Kidney capillary endothelial cell (primary cell): ENCODE measurements around the gene CAST.

Experiments used
- DNase-seq: peaks from one replicate; pipeline ENCODE4 v3.0.0-alpha.2; 2018; ENCODE audit warnings: low spot score

Gene CAST

DNA sequence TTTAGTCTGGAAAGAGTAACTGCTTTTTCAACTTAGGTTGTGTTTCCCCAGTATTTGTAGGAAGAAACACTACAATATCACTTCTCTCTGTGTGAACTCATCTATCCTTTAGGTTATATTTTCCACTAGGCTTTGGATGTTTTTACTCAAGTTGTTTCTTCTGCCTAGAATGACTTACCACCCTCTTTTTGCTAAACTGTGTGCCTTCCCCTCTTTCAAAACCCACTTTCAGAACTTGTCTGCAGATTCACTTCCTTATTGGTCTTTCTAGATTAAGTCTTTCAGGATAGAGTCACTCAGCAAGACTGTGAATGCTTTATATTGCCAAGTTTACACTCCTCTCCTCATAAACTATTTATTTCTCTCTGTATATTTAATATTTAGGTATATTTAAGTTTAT, 14.2 kb upstream of the CAST start:
- DNase-seq = no peak

DNA sequence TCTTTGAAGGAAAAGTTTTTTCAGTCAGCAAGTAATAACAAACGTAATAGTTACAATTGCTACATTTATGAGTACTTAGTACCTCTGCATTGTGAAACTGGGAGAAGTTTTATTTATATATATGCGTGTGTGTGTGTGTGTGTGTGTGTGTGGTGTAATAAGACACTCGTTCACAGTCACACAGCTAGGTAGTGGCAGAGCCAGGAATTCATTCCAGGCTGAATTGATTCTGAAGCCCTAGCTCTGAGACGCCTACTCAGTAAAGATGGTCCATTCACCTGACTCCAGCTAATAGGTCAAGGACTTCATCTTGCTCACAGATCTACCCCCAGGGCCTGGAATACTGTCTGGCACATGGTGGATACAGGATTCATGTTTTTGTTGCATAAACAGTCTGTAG, 13.6 kb upstream of the CAST start:
- no peak for DNase-seq

DNA sequence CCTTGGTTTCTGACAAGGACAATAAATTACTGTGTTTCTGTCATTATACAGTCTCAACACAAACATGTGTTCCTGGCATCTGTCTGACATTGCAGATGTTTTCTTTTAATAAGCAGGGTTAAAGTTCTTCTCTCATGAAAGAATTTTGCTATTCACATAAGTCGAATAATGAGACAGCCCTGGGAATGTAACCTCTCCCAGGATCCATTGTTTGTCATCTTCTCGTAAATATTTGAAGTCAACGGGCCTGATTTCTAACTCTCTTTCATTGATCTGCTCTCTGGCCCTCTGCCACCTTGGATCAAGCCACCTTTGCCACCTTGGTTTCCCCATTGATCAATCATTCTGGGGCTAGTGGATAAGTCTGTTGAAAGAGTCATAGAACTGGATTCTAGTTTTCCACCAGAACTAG, 12.9 kb upstream of the CAST start:
- no peak for DNase-seq

DNA sequence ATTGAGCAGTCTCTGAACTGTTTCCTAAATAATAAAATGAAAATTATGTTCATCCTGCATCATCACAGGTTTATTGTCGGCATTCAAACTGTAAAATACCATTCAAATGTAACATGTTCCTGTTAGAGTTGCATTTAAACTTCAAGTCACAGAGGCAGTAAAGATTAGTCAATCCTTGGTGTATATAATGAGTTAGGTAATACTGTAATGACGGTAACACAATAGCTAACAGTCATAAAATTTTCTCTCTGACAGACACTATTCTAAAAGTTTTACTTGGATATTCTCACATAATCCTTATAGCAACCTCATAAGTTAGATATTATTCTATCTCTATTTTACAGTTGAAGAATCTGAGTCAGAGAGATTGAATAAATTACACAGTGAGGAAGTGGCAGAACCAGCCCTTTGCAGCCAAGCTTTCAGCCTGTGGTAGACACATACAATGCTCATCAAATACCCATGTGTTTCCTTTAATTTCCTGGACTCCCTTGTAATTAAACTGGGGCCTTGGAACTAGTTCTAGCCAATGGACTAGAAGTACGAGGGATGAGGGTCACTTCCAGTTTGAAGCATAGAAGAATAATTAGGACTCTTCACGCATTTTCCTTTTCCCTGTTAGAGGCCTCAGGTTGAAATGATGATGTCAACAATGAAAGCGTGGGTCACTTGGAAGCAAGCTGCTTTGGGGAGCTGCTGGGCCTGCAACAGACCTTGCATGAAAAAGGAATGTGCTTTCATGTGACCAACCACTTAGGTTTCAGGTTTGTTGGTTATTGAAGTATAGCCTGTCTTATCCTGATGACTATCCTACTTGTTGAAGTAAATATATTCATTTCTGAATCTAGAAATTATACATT, 12.3 kb upstream of the CAST start:
- DNase-seq = no peak

DNA sequence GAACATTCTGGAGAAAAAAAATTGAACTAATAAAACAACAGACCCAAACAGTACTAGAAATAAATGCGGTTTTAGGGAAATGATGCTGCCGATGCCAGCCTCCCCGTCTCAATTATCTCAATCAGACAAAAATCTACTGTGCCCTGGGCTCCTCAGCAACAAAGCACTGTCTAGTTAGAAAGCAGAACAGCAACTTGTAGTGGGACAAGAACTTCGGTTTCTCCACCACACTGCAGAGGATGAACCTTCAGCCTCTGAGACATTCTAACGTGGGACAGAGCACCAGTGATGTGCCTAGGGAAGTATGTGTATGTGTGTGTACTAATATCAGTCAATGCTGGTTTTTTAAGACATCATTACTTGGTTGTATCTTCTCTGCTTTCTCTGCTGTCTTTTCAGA, 11.1 kb upstream of the CAST start:
- DNase-seq = no peak

DNA sequence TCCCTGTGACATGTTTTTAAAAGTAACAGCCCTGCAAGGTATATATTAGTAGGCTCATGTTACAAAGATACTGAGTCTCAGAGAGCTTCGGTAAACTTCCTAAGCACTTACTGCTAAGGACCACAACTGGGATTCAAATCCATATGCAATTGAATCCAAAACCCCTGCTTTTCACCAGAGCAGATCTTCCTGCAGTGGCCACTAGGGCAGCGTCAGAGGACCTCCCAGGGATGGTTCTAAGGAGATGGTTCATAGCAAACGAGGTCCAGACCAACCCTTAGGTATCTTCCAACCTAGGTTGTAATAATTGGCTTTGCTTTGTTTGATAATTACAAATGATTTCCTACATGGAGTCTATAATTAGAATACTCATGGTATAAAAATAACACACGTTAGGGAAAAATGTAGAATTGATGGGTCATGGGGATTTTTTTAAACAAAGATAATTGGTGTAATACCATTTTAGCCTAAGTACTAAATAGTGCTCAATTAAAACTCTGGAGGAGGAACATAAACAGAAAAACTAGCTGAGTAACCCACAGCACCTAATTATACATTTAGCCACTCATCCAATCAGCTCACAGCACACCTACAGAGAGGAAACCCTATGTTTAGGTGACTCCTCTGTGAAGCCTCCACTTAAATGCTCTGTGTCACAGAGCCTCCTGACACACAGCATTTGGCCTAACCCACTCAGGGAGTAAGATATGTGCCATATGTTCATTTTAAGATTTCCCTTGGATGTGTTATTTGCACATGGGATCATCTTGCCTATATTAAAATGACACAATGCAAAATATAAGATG, 10.0 kb upstream of the CAST start:
- DNase-seq = no peak

DNA sequence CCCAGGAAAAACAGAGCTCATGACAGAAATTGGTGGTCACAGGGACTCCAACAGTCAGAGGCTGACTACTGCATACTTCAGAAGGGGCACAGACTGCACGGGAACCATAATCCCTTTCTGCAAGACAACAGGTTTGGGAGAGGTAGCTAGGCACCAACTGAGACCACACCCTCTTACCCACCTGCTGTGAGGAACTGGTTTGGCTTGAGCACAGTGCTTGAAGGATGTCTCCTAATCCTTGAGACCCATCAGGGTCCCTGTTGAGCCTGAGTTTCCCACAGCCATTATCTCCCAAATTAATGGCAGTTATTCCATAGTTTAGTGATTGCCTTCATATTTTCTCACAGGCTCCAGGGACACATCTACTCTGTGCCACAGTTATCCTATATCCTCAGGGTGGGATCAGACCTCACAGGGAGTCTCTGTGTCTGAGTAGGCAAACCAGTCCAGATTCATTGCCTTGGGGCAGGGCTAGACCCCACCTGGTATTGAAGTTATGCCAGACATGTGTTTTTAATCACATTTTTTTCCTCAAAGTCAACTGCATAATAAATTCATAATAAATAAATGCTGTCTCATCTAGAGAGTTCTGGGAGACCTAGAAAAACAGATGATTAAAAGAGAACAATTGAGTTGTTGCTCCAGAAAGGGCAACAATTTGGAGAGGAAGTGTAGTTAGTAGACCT, 9.3 kb upstream of the CAST start:
- DNase-seq = no peak

DNA sequence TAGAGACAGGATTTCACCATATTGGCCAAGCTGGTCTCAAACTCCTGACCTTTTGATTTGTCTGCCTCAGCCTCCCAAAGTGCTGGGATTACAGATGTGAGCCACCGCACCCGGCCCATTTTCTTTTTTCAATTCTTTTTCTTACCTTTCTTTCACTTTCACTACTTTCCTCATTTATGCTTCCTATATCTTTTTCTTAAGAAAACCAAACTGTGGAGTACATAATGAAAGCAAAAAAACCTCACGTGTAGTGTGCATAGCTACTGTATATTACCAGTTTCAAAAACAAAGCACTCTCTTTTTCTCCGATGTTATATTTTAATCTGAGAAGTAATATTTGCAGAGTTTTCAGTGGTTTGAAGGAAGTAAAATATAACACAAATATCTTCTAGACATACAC, 8.0 kb upstream of the CAST start:
- no peak for DNase-seq

DNA sequence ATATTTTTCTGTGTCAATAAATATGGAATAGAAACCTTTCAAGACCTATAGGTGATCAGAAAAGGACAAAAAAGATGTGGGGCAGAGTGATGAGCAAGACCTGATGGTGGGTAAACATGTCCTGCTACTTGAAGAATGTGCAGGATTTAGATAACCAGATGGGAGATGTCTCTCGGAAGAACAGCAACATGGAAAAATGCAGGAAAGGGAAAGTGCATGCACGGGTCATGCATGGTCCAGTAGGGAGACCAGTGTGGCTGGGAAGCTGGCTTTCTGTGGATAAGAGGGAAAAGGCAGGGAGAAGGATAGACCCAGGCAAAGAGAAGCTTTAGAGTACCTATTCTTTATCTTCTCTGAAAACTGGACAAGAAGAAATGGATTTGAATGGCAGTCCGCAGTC, 7.1 kb upstream of the CAST start:
- DNase-seq = no peak

DNA sequence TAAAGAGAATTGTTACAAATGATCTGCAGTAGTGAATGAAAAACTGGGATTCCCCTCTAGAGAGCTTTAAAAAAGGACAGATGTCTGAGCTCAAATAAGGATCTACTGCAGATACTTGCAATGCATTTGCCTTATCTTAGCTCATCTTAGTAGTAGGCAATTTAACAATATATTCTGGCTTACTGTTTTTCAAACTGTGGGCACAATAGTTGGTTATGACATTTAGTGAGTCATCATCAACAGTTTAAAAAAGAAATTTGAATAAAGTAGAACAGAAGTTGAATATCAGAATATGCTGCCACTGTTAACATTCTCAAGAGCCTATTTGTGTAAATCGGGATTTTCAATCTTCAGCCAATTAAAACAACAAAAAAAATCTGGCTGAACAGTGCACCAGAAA, 6.7 kb upstream of the CAST start:
- peak; percentile 14 for DNase-seq

DNA sequence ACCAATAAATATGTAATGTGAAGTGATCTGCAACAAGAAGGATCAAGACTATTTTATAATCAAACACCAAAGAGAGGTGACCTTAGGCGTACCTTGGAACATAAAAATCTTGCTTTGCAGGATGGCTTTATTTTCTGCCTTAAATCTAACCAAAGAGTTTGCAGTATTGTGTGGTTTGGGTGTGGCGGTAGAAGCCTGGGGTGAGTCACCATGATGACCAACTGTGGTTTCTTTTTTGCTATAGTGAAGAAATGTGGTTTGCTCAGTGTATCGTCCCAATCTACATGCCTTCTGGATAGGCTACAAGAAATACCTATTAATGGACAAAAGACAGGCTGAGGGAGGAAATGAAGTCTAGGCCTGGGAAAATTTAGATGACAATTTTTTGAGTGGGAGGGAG, 5.1 kb upstream of the CAST start:
- peak; percentile 71 for DNase-seq

DNA sequence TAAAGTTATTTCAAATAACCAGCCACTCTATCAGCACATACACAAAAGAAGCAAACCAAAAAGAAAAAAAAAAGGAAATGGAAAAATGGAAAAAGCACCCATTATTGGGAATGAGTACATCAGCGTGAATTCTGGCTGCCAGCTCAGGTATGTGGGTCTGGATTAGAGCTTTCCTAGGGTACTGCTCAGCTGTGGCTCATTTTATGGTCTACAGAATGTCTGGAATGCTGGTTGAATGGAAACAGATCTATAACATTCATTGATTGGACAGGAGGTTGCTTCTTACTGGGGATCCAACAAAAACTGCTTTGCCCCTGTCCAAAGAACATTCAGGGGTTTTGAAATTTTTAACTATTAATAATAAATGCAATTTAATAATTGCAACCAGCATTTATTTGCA, 3.9 kb upstream of the CAST start:
- no peak for DNase-seq

DNA sequence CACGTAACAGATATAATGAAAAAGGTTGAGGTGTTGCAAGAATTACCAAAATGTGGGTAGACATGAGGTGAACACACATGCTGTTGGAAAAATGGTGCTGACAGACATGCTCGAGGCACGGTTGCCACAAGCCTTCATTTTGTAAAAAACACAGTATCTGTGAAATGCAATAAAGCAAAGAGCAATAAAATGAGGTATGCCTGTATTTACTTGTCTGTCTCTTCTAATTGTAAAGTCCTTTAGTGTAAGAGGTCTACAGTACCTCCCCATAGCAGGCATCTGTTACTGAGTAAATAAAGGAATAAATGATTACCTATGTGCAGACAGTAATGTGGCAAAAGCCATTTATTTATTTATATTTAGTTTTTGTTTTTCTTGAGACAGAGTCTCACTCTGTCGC, 3.0 kb upstream of the CAST start:
- DNase-seq = no peak

DNA sequence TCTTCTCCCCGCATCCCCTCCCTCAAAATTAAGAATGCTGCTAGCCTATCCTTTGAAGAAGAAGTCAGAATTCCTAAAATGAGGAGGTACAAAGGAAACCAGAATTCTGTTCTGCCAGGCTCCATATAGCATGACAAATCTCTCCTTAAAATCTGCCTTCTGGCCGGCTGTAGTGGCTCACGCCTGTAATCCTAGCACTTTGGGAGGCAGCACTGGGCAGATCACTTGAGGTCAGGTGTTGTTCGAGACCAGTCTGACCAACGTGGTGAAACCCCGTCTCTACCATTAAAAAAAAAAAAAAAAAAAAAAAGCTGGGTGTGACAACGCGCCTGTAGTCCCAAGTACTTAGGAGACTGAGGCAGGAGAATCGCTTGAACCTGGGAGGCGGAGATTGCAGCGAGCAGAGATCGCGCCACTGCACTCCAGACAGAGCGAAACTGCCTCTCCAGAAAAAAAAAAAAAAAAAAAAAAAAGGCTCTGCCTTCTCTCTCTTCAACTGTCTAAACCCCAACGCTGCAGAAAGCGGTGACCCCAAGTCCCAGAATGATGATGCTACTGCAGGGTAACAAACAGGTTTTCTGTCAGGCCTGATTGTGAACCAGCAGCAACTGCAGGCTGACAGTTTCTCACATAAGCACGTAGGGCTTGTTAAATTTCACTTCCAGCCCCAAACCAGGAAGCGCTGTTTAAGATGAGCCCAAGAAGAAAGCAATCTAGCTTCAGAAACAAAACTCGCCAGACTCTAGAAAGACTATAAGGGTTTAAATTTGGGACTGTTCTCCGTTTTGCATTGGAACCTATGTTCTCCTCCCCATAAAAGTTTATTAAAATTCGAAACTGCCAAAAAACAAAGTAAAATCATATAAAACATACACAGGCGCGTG, 963 bp upstream of the CAST start:
- DNase-seq = peak; percentile 40

DNA sequence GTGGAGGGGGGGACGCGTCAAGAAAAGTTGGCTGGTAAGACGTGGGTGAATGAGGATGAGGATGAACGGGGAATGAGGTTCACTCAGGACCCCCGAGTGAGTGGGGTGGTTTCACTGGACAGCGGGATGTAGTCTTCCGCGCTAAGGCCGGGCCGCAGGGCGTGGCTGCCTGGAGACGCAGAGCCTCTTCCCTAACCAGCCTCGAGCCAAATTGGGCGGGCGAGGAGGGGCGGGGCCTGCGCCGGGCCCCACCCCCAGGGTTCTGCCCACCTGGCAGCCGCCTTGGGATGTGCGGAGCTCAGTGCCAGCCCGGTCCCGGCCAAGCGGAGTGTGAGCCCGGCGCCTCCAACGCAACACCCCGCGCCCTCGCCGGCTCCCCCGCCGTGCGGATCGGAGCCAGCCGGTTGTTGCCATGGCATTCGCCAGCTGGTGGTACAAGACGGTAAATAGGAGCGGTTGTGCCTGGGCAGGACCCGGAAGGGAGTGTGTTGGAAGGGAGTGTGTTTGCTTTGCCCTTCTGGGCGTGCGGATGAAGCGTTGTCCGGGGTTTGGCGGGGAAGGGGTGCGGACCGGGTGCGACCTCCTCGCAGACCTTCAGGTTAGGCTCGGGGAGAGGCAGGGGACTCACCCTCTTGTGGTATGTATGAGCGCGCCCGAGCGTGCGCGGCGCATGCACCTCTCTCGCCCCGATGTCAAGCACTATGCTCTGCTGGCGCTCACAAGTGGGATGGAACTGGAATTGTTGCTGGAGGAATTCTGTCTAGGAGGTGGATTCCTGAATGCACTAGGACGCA, 746 bp downstream of the CAST start:
- DNase-seq = peak; percentile 67

DNA sequence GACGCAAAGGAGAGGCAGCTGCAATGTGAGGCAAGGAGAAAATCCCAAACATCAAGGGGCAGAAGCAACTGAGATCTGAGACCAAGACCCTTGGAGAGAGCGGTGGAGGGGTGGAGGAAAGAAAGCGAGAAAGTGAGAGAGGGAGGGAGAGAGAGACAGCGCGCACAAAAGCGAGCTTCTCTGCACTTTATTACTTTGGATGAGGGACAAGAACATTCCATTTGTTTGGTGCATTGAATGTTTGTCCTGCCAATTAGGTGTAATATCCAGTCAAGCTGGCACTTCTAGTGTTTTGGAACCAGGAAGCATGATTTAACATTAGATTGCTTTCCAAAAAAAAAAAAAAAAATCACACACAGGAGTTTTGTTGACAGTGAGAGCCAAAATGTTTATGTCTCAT, 1.4 kb downstream of the CAST start:
- DNase-seq = no peak

DNA sequence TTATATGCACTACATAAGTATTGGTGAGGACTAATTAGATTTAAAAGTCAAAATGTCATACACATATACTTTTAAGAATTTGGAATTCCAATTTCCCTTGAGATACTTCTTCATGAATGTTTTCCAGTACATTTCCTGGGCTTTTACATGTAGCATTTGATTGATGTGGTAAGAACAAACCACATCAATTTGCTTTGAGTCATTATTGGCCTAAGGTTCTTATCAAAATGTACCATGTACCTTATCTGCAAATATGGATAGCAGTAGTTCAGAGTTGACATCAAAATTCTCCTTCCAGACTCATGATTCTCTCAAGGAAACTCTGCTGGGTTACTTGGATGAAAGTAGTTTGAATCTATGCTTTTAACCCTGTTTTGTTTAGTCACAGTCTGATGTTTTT, 2.5 kb downstream of the CAST start:
- no peak for DNase-seq

DNA sequence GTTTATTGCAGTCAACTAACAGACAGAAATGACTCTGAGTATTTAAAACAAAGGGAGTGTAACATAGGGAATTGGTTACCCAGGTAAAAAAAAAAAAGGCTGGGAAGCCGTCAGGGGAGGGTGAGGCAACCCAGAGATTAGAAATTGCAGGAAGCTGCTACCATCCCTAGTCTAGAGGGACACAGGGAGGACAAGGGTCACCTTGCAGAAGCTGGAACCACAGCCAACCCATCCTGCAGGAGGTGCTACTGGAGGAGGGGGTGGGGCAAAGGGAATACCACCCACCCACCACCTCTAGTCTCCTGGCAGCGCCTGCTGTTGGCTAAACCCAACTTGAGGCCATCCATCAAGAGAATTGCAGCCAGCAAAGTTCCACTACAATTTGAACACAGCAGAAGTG, 6.5 kb downstream of the CAST start:
- no peak for DNase-seq

DNA sequence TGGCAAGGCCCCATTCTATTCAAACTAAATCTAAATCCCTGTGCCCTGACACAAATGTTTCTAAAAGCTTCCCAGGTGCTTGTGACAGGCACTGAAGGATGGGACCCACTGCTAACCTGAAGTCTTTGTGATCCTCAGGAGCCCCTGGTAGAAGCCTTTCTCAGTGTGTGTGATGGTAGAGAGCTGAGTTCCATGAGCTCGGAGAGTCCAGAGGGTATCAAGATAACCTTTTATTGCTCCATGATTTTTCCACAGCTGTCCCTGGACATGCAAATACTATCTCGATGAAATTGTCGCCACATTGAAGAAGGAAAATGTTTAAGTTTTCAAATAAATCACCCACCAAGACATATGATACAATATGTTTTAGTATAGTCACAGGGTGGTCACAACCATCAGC, 7.7 kb downstream of the CAST start:
- DNase-seq = no peak

DNA sequence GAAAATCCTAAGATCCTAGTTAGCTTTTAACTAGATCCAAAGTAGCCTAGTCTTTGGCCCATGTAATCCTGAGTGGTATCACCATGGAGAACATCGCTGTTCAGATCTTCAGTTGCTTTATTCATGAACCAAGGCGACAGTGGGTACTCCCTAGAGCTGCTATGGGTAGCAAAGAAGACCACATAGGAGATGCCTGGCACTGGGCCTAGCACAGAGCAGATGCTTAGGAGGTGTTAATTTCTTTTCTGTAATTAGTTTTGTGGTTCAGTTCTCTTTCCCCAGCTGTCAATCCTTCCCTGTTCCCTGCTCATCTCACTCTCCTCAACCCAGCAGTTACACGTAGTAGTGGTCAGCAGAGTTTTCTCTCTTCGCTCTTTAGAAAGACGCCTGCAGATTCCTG, 9.3 kb downstream of the CAST start:
- DNase-seq = no peak

DNA sequence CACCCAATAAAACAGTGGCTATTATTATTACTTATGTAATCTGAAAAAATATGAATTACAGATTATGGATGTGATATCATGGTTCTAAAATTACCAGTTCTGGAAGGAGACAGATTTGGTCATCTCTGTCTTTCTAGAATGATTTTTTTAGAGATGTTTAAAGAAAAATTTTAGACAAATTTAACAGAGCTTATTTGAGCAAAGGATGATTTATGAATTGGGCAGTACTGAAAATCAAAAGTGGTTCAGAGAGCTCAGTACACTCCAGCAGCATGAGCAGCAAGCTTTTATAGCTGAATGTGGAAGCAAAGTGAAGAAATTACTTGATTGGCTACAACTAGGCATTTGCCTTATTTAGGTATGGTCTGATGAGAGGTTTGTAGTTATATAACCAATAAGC, 11.0 kb downstream of the CAST start:
- no peak for DNase-seq
